Astrocyte (in vitro differentiated cells and primary cell): Measurements from ENCODE around the gene TTC12.

ENCODE experiments used
- CTCF ChIP-seq: IDR thresholded peaks from 2 replicates; pipeline ENCODE4 v1.5.1; 2011; ENCODE audit warnings: low read depth, mild to moderate bottlenecking, inconsistent platforms, low read length, moderate library complexity; ENCODE audit not compliant: insufficient read depth
- EZH2 ChIP-seq: IDR thresholded peaks from 2 replicates; pipeline ENCODE4 v1.6.1; 2012; ENCODE audit warnings: mild to moderate bottlenecking, low read length, inconsistent platforms; ENCODE audit not compliant: insufficient read depth

DNA sequence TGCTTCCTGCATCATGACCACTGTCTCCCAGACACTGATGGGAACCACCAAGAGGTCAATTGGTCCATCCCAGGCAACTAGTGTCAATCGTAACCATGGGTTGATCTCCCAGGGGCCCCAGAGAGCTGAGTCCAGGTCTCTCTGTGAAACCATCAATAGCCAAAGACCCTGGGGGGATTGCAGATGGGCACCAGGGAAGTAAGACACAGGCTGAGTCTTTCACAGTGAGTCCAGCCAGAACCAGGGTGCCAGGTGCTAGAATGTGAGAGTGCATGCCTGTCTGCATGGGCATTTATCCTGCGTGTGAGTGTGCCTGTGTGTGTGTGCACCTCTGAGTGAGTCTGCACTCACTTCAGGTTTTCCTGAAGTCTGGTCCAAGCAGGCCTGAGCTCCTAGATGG, 45.3 kb upstream of the TTC12 start:
- TF ChIP-seq CTCF, result no peak
- TF ChIP-seq EZH2, result no peak
